HUES48 (cell line): ENCODE data around the gene AKR1C8.
"Not testable (repeated sequence)": the region's sequence is repeated elsewhere in the genome, so short reads cannot be mapped to it uniquely, and the experiment has no call there.

Source experiments
- H3K27ac ChIP-seq: one replicate; pipeline ENCODE4 v1.7.0; 2013; ENCODE audit warnings: low read depth, low read length, inconsistent platforms
- H3K27me3 ChIP-seq: 2 replicates; pipeline ENCODE4 v1.6.1; 2013; ENCODE audit warnings: mild to moderate bottlenecking, low read length; ENCODE audit not compliant: control insufficient read depth, insufficient read depth
- H3K36me3 ChIP-seq: 2 replicates; pipeline ENCODE4 v1.6.1; 2013; ENCODE audit warnings: low read length; ENCODE audit not compliant: control insufficient read depth, insufficient read depth
- H3K4me1 ChIP-seq: 2 replicates; pipeline ENCODE4 v1.6.1; 2013; ENCODE audit warnings: mild to moderate bottlenecking, low read length; ENCODE audit not compliant: control insufficient read depth, insufficient read depth
- H3K4me3 ChIP-seq: 2 replicates; pipeline ENCODE4 v1.5.1; 2013; ENCODE audit warnings: mild to moderate bottlenecking, low read depth, low read length
- H3K9ac ChIP-seq: 2 replicates; pipeline ENCODE4 v1.6.1; 2013; ENCODE audit warnings: mild to moderate bottlenecking, low read depth, low read length, moderate library complexity
- H3K9me3 ChIP-seq: 2 replicates; pipeline ENCODE4 v1.6.1; 2013; ENCODE audit warnings: low read length; ENCODE audit not compliant: control insufficient read depth, insufficient read depth

Gene AKR1C8

DNA sequence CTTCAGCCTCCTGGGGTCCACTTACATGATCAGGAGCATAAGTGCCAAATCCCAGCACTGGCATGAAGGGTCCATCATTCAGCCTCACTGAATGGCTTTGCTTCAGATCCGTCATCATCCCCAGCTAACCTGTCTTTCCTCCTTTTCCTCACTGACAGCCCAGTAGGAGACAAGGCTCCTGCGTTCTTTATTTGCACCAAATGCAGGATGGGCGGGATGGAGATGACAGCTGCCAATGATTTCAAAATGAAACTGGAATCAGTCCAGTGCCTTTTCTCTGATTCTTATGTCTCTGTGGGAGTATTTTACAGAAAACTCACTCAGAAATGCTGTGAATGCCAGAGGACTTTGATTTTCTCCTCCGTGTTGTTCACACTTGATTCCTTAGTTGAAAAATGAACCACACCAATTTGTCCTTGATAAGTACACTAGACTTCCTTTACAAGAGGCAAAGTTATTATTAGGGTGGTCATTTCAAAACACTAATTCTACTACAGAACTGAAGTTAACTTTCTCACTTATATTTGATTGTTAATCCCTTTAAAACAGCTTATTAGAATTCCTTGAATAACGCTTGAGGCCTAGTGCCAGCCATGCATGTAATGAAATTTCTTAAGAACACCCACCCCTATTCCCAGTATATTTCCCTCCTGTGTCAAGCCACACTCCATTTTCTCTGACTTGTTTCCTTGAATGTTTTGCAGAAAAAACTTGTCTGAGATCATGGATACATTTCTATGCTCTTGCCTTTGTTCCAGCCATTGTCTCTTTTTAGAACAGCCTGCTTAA lies at the start of gene AKR1C8:
AKR1C8 (minus strand) TSS at position 164 of the 789 bp plus-strand sequence; CDS start at position 118, 46 bp downstream.
- Histone ChIP-seq H3K27ac (peak within 1 kb of the TSS; percentile 31), H3K4me1 (no peaks in the 10 kb centered on the region), H3K9ac (no peak within 1 kb of the TSS), H3K36me3 (no peaks in the 10 kb centered on the region), H3K27me3 (no peaks in the 10 kb centered on the region), H3K4me3 (no peak within 1 kb of the TSS), H3K9me3 (peaks cover 18% of the 10 kb centered on the region)

DNA sequence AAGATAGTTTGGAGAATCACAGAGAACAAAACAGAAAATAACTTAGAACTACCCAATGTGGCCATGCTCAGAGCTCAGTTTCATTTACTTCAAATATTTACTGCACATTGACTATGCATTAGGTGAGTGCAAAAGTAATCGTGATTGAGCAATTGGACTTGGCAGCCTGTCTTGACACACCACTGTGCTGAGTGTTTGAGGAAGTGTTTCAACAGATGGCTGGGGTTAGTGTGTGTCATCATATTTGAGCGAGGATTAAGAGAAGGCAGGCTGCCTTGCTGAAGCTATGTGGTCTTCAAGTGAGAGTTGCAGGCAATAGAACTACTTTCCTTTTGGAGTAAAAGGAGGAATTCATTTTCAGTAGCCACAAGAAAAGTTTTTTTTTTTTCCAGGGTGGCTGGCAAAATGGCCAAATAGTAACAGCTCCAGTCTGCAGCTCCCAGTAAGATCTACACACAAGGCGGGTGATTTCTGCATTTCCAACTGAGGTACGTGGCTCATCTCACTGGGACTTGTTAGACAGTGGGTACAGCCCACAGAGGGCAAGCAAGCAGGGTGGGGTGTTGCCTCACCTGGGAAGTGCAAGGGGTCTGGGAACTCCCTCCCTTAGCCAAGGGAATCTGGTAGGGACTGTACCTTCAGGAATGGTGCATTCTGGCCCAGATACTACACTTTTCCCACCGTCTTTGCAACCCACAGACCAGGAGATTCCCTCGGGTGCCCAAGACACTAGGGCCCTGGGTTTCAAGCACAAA lies 49.3 kb upstream of the AKR1C8 start:
- H3K9ac ChIP-seq = no peak overlapping the region
- H3K27me3 ChIP-seq = no peaks in the 10 kb centered on the region
- no peak overlapping the region for H3K4me3 ChIP-seq
- H3K27ac ChIP-seq = no peak overlapping the region
- H3K4me1 ChIP-seq = no peaks in the 10 kb centered on the region
- no peaks in the 10 kb centered on the region for H3K36me3 ChIP-seq
- peaks cover 6% of the 10 kb centered on the region for H3K9me3 ChIP-seq

DNA sequence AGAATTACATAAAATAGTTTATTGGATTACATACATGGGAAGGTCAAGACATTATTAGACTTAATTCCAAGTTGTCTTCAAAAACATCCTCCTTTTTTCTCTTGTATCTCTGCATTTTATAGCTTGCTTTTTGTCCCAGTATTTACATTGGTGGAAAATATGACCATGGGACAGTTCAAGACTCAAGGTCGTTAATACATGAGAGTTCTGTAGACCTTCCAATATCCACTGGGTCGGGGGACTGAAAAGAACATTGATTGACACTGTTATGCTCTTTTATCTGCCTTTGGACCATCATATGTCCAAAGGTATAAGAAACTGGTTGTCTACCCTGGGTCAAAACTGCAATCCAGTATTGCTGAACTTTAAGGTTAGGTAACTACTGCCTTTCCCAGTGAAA lies 48.4 kb upstream of the AKR1C8 start:
- H3K27me3 ChIP-seq = no peaks in the 10 kb centered on the region
- H3K4me3 ChIP-seq = no peak overlapping the region
- H3K4me1 ChIP-seq = no peaks in the 10 kb centered on the region
- H3K9me3 ChIP-seq = peaks cover 6% of the 10 kb centered on the region
- no peaks in the 10 kb centered on the region for H3K36me3 ChIP-seq
- no peak overlapping the region for H3K27ac ChIP-seq
- no peak overlapping the region for H3K9ac ChIP-seq

DNA sequence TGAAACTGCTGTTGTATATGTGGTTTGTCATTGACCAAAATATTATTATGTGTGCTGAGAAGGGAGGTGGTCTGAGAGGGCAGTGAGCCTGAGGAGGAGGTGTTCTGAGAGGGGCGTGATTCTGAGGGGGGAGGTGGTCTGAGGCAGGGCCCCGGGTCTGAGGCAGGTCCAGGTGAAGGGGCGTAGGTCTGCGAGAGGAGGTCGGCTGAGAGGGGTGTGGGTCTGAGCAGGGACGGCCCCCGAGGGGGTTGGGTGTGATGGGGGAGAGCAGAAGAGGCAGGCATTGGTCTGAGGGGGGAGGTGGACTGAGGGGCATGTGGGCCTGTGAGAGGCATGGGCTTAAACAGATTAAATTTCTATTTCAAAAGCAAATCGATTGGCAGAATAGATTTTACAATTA lies 44.1 kb upstream of the AKR1C8 start:
- H3K4me3 ChIP-seq = no peak overlapping the region
- peaks cover 3% of the 10 kb centered on the region for H3K9me3 ChIP-seq
- no peaks in the 10 kb centered on the region for H3K27me3 ChIP-seq
- H3K36me3 ChIP-seq = no peaks in the 10 kb centered on the region
- H3K4me1 ChIP-seq = no peaks in the 10 kb centered on the region
- H3K9ac ChIP-seq = no peak overlapping the region
- no peak overlapping the region for H3K27ac ChIP-seq

DNA sequence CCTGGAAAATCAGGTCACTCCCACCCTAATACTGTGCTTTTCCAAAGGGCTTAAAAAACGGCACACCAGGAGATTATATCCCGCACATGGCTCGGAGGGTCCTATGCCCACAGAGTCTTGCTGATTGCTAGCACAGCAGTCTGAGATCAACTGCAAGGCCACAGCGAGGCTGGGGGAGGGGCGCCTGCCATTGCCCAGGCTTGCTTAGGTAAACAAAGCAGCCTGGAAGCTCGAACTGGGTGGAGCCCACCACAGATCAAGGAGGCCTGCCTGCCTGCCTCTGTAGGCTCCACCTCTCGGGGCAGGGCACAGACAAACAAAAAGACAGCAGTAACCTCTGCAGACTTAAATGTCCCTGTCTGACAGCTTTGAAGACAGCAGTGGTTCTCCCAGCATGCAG lies 38.0 kb upstream of the AKR1C8 start:
- H3K9ac ChIP-seq, H3K27ac ChIP-seq, H3K27me3 ChIP-seq, H3K36me3 ChIP-seq, H3K4me3 ChIP-seq, H3K4me1 ChIP-seq: not testable (repeated sequence)
- peaks cover 23% of the 10 kb centered on the region for H3K9me3 ChIP-seq

DNA sequence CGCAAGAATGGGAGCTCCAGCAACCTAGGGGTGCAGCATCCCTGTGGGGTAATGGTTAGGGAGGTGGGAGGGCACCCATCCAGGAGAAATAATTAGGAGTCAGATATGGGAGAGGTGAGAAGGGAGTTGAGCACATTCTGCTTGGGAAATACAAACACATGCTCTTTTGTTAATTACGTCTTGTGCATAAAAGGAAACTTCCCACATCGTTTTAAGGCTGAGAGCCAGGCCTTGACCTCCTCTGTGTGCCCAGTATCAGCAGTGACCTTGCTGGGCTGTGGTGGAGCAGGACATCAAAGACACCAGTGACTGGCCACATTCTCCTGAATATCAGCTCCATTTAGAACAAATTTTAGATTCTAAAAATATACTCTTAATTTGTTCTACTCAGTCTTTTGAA lies 34.3 kb upstream of the AKR1C8 start:
- no peak overlapping the region for H3K27ac ChIP-seq
- H3K9ac ChIP-seq = no peak overlapping the region
- no peaks in the 10 kb centered on the region for H3K4me1 ChIP-seq
- peaks cover 42% of the 10 kb centered on the region for H3K9me3 ChIP-seq
- H3K36me3 ChIP-seq = no peaks in the 10 kb centered on the region
- no peaks in the 10 kb centered on the region for H3K27me3 ChIP-seq
- H3K4me3 ChIP-seq = no peak overlapping the region

DNA sequence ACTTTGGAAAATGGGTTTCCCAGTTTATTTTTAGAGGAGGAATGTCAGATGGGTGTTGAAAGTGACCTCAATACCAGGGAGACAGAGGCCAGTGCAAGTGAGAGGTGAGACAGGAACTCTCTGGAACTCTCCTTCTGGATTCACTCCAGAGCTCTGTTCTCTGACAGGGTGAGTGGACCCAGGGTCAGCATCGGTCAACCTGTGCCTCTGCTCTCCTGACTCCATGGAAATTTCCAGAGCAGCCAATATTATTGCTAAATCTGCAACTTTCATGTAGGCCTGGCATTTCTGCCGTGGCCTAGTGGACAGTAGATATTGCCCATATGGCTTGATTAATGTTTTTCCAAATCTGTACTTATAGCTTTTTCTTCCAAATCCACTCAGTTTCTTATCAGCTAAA lies 31.9 kb upstream of the AKR1C8 start:
- Histone ChIP-seq H3K4me1 (no peaks in the 10 kb centered on the region), H3K27me3 (no peaks in the 10 kb centered on the region), H3K9ac (no peak overlapping the region), H3K4me3 (no peak overlapping the region), H3K27ac (no peak overlapping the region), H3K36me3 (no peaks in the 10 kb centered on the region), H3K9me3 (peaks cover 48% of the 10 kb centered on the region)

DNA sequence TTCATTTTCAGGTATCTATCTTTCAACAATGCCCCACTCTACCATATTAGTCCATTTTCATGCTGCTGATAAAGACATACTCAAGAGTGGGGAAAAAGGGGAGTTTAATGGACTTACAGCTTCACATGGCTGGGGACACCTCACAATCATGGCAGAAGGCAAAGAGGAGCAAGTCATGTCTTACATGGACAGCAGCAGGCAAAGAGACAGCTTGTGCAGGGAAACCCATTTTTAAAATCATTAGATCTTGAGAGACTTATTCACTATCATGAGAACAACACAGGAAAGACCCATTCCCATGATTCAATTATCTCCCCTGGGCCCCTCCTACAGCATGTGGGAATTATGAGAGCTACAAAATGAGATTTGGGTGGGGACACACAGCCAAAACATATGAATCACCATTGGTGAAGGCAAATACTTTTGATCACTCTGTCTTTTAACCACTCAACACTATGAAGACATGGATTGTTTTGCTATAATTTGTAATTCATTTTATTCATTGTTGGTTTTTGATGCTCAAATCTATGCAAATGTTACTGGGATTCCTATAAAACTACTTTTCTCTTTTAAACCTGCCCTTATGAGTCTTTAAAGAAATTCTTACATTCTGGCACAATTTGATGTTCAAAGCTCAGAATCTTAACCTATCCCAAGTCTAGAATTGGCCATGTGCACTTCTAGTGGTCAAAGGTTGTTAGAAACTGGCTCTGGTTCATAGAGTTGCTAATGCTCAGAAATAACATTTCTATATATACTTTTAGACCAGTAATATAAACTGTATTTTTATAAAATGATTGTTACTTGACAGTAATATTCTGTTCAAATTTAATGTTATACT lies 27.0 kb upstream of the AKR1C8 start:
- no peaks in the 10 kb centered on the region for H3K27me3 ChIP-seq
- H3K9me3 ChIP-seq = peaks cover 42% of the 10 kb centered on the region
- H3K27ac ChIP-seq = no peak overlapping the region
- no peaks in the 10 kb centered on the region for H3K36me3 ChIP-seq
- H3K4me1 ChIP-seq = no peaks in the 10 kb centered on the region
- no peak overlapping the region for H3K4me3 ChIP-seq
- no peak overlapping the region for H3K9ac ChIP-seq

DNA sequence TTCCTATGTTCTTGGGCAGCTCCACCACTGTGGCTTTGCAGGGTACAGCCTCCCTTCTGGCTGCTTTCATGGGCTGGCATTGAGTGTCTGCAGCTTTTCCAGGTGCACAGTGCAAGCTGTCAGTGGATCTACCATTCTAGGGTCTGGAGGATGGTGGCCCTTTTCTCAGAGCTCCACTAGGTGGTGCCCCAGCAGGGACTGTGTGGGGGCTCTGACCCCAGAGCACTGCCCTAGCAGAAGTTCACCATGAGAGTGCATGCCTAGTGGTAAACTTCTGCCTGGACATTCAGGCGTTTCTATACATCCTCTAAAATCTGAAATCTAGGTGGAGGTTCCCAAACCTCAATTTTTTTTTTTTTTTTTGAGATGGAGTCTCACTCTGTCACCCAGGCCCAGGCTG lies 25.3 kb upstream of the AKR1C8 start:
- H3K4me3 ChIP-seq = not testable (repeated sequence)

DNA sequence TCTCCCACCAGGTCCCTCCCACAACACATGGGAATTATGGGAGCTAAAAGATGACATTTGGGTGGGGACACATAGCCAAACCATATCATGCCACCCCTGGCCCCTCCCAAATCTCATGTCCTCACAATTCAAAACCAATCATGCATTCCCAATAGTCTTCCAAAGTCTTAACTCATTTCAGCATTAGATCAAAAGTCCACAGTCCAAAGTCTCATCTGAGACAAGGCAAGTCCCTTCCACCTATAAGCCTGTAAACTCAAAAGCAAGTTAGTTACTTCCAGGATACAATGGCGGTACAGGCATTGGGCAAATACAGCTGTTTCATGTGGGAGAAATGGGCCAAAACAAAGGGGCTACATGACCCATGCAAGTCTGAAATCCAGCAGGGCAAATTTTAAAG lies 24.8 kb upstream of the AKR1C8 start:
- H3K27ac ChIP-seq, H3K27me3 ChIP-seq, H3K9ac ChIP-seq, H3K36me3 ChIP-seq, H3K4me1 ChIP-seq, H3K4me3 ChIP-seq: not testable (repeated sequence)
- peaks cover 34% of the 10 kb centered on the region for H3K9me3 ChIP-seq

More for the DNA sequence above, 25.3 kb upstream of the AKR1C8 start:
- H3K4me1 ChIP-seq, H3K27ac ChIP-seq, H3K36me3 ChIP-seq, H3K27me3 ChIP-seq, H3K9ac ChIP-seq: not testable (repeated sequence)
- H3K9me3 ChIP-seq = peaks cover 34% of the 10 kb centered on the region

DNA sequence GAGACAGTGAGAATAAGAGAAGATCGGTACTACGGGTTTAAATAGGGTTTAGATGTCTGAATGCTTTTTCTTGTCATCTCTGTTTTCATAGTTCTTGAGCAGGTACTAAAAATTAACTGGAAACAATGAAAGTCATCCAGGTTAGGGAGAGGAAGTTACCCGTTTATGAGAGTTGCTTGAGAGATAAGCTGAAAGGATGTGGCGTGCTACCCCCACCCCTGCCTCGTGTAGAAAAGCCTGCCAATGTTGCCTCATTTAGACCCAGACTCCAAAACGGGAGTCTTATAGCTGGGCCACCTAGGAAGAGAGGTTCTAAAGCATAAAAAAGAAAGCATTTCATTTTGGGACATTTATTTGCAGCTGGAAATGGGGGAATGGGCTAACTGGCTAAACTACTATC lies 21.8 kb upstream of the AKR1C8 start:
- Histone ChIP-seq H3K36me3 (no peaks in the 10 kb centered on the region), H3K9me3 (peaks cover 19% of the 10 kb centered on the region), H3K9ac (no peak overlapping the region), H3K4me3 (no peak overlapping the region), H3K4me1 (no peaks in the 10 kb centered on the region), H3K27me3 (no peaks in the 10 kb centered on the region), H3K27ac (no peak overlapping the region)
